BE2C (cell line): ENCODE results near the gene REEP1.

ENCODE experiments used
- DNase-seq: peaks from one replicate; pipeline ENCODE4 v3.0.0-alpha.2; 2020
- H3K27me3 ChIP-seq: fragments of 250-450 bp; sonication (Bioruptor Pico); 2 replicates; pipeline ENCODE4 v1.5.1; 2020; ENCODE audit warnings: mild to moderate bottlenecking
- H3K36me3 ChIP-seq: fragments of 250-450 bp; sonication (Bioruptor Pico); 2 replicates; pipeline ENCODE4 v1.5.1; 2020; ENCODE audit warnings: mild to moderate bottlenecking
- H3K4me1 ChIP-seq: fragments of 250-450 bp; sonication (Bioruptor Pico); 2 replicates; pipeline ENCODE4 v1.5.1; 2020
- H3K4me3 ChIP-seq: 2 replicates; pipeline ENCODE4 v1.5.1; 2011; ENCODE audit warnings: low read depth, low read length
- H3K9me3 ChIP-seq: fragments of 250-450 bp; sonication (Bioruptor Pico); 2 replicates; pipeline ENCODE4 v1.5.1; 2020
- TF ChIP-seq, protein P1 (sequence below): IDR thresholded peaks from 2 replicates; pipeline ENCODE4 v1.5.1; 2012; ENCODE audit warnings: mild to moderate bottlenecking, low read depth, low read length

The REEP1 gene

DNA sequence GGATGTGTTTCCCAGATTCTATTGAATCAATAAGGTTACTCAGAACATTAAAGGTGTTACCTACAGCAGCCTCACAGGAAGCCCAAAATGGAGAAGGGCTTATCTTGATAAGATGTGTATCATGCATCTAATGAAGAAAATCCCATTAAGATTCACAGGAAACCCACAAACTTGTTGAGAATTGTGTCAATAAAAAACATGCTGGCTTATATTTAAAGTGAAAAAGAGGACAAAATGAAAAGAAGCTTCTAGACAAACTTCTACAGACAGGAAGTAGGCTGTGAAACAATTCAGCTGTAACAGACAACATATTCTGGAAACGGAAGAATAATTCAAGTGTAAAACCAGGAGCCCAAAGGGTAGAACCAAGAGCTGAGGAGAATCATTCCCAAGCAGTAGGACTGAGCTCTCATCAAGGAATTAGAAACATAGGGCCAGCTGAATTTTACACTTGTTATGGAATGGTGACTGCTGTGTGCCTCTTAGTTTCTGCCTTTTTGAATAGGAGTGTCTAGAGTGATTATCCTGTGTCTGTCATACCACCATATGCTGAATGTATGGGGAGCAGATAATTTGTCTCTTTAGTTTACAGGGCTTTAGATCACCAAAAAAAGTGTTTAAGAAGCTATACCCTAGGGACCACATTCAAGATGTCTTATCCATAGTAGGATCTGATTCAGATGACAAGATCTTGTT lies 151.8 kb downstream of the REEP1 start:
- DNase-seq, result no peak
- TF ChIP-seq, protein P1, sequence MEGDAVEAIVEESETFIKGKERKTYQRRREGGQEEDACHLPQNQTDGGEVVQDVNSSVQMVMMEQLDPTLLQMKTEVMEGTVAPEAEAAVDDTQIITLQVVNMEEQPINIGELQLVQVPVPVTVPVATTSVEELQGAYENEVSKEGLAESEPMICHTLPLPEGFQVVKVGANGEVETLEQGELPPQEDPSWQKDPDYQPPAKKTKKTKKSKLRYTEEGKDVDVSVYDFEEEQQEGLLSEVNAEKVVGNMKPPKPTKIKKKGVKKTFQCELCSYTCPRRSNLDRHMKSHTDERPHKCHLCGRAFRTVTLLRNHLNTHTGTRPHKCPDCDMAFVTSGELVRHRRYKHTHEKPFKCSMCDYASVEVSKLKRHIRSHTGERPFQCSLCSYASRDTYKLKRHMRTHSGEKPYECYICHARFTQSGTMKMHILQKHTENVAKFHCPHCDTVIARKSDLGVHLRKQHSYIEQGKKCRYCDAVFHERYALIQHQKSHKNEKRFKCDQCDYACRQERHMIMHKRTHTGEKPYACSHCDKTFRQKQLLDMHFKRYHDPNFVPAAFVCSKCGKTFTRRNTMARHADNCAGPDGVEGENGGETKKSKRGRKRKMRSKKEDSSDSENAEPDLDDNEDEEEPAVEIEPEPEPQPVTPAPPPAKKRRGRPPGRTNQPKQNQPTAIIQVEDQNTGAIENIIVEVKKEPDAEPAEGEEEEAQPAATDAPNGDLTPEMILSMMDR, result no peak
- H3K4me1 ChIP-seq, result no peaks in the 10 kb centered on the region; the same call in 1 of the 2 replicates
- H3K27me3 ChIP-seq, result no peaks in the 10 kb centered on the region
- peaks cover 8% of the 10 kb centered on the region; the same call in 1 of the 2 replicates for H3K36me3 ChIP-seq
- H3K9me3 ChIP-seq, result no peaks in the 10 kb centered on the region
- no peak overlapping the region for H3K4me3 ChIP-seq

DNA sequence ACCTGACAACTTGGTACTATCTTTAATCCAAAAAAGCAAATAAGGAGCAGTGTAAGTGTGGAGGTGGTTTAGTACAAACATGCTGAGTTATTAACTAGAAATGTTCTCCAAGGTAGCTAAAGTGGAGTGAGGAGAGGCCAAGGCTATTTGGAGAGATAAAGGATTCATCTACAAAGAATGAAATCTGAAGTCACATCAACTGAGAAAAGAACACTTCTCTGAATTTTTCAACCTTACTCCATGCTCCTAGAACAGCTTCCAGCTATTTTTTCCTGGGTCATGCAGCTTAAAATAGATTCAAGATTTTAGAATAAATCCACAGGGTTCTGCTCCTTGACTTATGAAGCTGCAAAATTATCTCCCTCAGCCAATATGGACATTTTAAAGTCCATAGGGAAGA lies 160.8 kb downstream of the REEP1 start:
- DNase-seq, result no peak
- TF ChIP-seq, protein P1, result no peak
- Histone ChIP-seq H3K4me1 (no peaks in the 10 kb centered on the region), H3K36me3 (peaks cover 14% of the 10 kb centered on the region), H3K9me3 (no peaks in the 10 kb centered on the region), H3K27me3 (no peaks in the 10 kb centered on the region), H3K4me3 (no peak overlapping the region)

DNA sequence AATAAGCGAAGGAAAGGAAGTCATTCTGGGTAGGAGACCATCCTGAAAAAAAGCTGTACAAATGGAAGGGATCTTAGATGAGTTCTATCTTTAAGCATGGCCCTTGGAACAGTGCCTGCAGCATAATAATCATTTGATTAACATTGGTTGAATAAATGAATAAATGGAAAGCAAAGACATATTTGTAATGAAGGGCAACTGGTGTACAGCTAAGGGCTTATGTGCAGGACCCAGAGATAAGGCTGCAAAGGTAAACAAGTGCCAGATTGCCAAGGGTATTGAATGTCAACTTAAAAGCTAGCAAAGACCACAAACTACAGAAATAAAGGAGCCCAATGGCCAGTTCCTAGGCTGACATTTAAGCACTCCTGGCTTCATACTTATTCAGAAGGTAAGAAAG lies 161.6 kb downstream of the REEP1 start:
- H3K27me3 ChIP-seq, result no peaks in the 10 kb centered on the region
- H3K4me3 ChIP-seq, result no peak overlapping the region
- H3K4me1 ChIP-seq, result no peaks in the 10 kb centered on the region
- no peak for DNase-seq
- peaks cover 14% of the 10 kb centered on the region for H3K36me3 ChIP-seq
- TF ChIP-seq, protein P1, result no peak
- no peaks in the 10 kb centered on the region for H3K9me3 ChIP-seq

DNA sequence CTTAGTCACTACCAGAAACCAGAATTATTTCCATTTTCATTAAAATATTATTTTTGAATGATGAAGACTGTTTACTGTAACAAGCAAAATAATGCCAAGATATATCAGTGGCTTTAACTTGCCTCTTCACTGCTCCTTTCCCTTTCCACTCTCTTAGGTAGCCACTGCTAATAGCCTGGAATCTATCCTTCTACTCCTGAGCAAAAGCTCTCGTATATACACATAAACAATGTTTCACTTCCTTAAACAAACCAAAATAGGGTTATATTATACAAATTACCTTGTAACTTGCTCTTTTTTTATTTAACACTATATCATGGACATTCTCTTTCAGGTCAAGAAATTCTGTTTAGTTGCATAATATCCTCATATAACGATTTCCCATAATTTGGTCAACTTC lies 163.0 kb downstream of the REEP1 start:
- no peak for DNase-seq
- TF ChIP-seq, protein P1, result no peak
- Histone ChIP-seq H3K9me3 (no peaks in the 10 kb centered on the region), H3K4me1 (no peaks in the 10 kb centered on the region), H3K4me3 (no peak overlapping the region), H3K36me3 (peaks cover 18% of the 10 kb centered on the region), H3K27me3 (no peaks in the 10 kb centered on the region)

DNA sequence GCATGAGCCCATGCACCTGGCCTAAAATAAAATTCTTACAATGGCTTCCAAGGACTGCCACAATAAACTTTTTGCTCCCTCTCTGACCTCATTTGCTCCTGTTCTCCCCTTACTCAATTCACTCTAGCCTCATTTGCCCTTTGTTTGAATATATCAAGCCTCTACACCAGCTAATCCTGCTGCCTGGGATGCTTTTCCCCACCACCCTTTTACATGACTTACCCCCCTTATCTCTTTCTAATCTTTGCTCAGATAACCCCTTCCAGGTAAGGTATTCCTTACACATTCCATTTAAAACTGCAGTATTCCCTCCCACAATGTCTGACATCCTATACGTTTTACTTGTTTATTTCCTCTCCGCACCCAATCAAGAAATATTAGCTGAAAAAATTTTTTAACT lies 164.8 kb downstream of the REEP1 start:
- peaks cover 13% of the 10 kb centered on the region for H3K36me3 ChIP-seq

DNA sequence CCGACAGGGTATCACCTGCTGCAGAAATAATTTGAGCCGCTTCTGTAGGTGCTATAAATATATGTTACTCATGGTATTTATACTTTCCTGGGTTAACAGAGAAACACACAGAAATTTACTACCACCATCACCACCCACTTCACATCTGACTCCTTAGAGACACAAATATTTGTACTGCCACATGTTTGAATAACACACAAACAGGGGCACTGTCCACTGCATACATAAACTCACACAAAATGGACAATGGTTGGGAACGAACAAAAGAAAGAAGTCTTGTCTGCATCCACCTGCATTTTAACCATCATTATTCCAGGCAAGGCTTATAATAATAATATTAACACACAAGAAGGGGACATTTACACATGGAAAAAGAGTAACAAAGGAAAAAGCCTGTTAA lies 166.1 kb downstream of the REEP1 start:
- Histone ChIP-seq H3K4me1 (no peaks in the 10 kb centered on the region), H3K9me3 (no peaks in the 10 kb centered on the region), H3K27me3 (no peaks in the 10 kb centered on the region), H3K36me3 (peaks cover 7% of the 10 kb centered on the region), H3K4me3 (no peak overlapping the region)
- no peak for DNase-seq
- TF ChIP-seq, protein P1, result no peak

More for the DNA sequence above, 164.8 kb downstream of the REEP1 start:
- H3K9me3 ChIP-seq, result no peaks in the 10 kb centered on the region
- H3K4me3 ChIP-seq, result no peak overlapping the region
- TF ChIP-seq, protein P1, result no peak
- H3K4me1 ChIP-seq, result no peaks in the 10 kb centered on the region
- no peak for DNase-seq
- no peaks in the 10 kb centered on the region for H3K27me3 ChIP-seq
